ENCODE data around the gene SNX13.

The SNX13 gene

GRCh38 chr7:17870406-17870805 is 69.9 kb downstream of the SNX13 start:
- H3K4me1 ChIP-seq (ENCODE audit: control insufficient read depth, insufficient read depth, low read length) = no peaks in the 10 kb centered on the region
- H3K36me3 ChIP-seq (ENCODE audit: insufficient read depth, low read length) = peaks cover 25% of the 10 kb centered on the region
- H3K9ac ChIP-seq (ENCODE audit: low read depth, low read length) = no peak overlapping the region
- H3K4me2 ChIP-seq (ENCODE audit: low read length) = no peak overlapping the region
- no peak overlapping the region for H3K4me3 ChIP-seq (ENCODE audit: low read length)
- no peaks in the 10 kb centered on the region for H3K9me3 ChIP-seq (replicated peaks; ENCODE audit: low read length)
- no peaks in the 10 kb centered on the region for H3K27me3 ChIP-seq (ENCODE audit: control insufficient read depth, insufficient read depth, low read length)

- Histone ChIP-seq H3K4me3 (ENCODE audit: low read length) (no peak overlapping the region), H3K9me3 (replicated peaks; ENCODE audit: low read length) (no peaks in the 10 kb centered on the region), H3K27me3 (ENCODE audit: control insufficient read depth, insufficient read depth, low read length) (no peaks in the 10 kb centered on the region), H3K4me2 (ENCODE audit: low read length) (no peak overlapping the region), H3K9ac (ENCODE audit: low read depth, low read length) (no peak overlapping the region), H3K4me1 (ENCODE audit: control insufficient read depth, insufficient read depth, low read length) (no peaks in the 10 kb centered on the region), H3K36me3 (ENCODE audit: insufficient read depth, low read length) (peaks cover 24% of the 10 kb centered on the region)
These were observed 76.5 kb downstream of the SNX13 start for GRCh38 chr7:17863809-17864143.

- H3K36me3 ChIP-seq (ENCODE audit: insufficient read depth, low read length) = peaks cover 22% of the 10 kb centered on the region
- H3K4me1 ChIP-seq (ENCODE audit: control insufficient read depth, insufficient read depth, low read length) = no peaks in the 10 kb centered on the region
These were observed 77.0 kb downstream of the SNX13 start for GRCh38 chr7:17863095-17863808.

GRCh38 chr7:17856251-17856650 is 84.0 kb downstream of the SNX13 start:
- Histone ChIP-seq H3K9me3 (replicated peaks; ENCODE audit: low read length) (peaks cover 3% of the 10 kb centered on the region), H3K36me3 (ENCODE audit: insufficient read depth, low read length) (peaks cover 15% of the 10 kb centered on the region), H3K9ac (ENCODE audit: low read depth, low read length) (no peak overlapping the region), H3K4me1 (ENCODE audit: control insufficient read depth, insufficient read depth, low read length) (peaks cover 3% of the 10 kb centered on the region), H3K4me2 (ENCODE audit: low read length) (no peak overlapping the region), H3K4me3 (ENCODE audit: low read length) (no peak overlapping the region), H3K27me3 (ENCODE audit: control insufficient read depth, insufficient read depth, low read length) (no peaks in the 10 kb centered on the region)

More at GRCh38 chr7:17863095-17863808, 77.0 kb downstream of the SNX13 start:
- no peak overlapping the region for H3K4me3 ChIP-seq (ENCODE audit: low read length)
- H3K27me3 ChIP-seq (ENCODE audit: control insufficient read depth, insufficient read depth, low read length) = no peaks in the 10 kb centered on the region
- H3K9me3 ChIP-seq (replicated peaks; ENCODE audit: low read length) = no peaks in the 10 kb centered on the region
- H3K9ac ChIP-seq (ENCODE audit: low read depth, low read length) = no peak overlapping the region
- H3K4me2 ChIP-seq (ENCODE audit: low read length) = no peak overlapping the region

GRCh38 chr7:17855202-17855601 is 85.1 kb downstream of the SNX13 start:
- H3K36me3 ChIP-seq (ENCODE audit: insufficient read depth, low read length) = peaks cover 4% of the 10 kb centered on the region
- H3K9ac ChIP-seq (ENCODE audit: low read depth, low read length) = no peak overlapping the region
- peaks cover 3% of the 10 kb centered on the region for H3K4me1 ChIP-seq (ENCODE audit: control insufficient read depth, insufficient read depth, low read length)
- no peaks in the 10 kb centered on the region for H3K27me3 ChIP-seq (ENCODE audit: control insufficient read depth, insufficient read depth, low read length)
- H3K4me3 ChIP-seq (ENCODE audit: low read length) = no peak overlapping the region
- peaks cover 3% of the 10 kb centered on the region for H3K9me3 ChIP-seq (replicated peaks; ENCODE audit: low read length)
- no peak overlapping the region for H3K4me2 ChIP-seq (ENCODE audit: low read length)

GRCh38 chr7:17854261-17855047 is 85.8 kb downstream of the SNX13 start:
- peaks cover 3% of the 10 kb centered on the region for H3K9me3 ChIP-seq (replicated peaks; ENCODE audit: low read length)
- peaks cover 8% of the 10 kb centered on the region for H3K4me1 ChIP-seq (ENCODE audit: control insufficient read depth, insufficient read depth, low read length)
- H3K4me3 ChIP-seq (ENCODE audit: low read length) = no peak overlapping the region
- no peak overlapping the region for H3K4me2 ChIP-seq (ENCODE audit: low read length)
- peaks cover 7% of the 10 kb centered on the region for H3K36me3 ChIP-seq (ENCODE audit: insufficient read depth, low read length)
- H3K27me3 ChIP-seq (ENCODE audit: control insufficient read depth, insufficient read depth, low read length) = no peaks in the 10 kb centered on the region
- no peak overlapping the region for H3K9ac ChIP-seq (ENCODE audit: low read depth, low read length)

GRCh38 chr7:17852361-17852760 is 87.9 kb downstream of the SNX13 start:
- H3K27me3 ChIP-seq (ENCODE audit: control insufficient read depth, insufficient read depth, low read length) = no peaks in the 10 kb centered on the region
- no peak overlapping the region for H3K9ac ChIP-seq (ENCODE audit: low read depth, low read length)
- peaks cover 3% of the 10 kb centered on the region for H3K9me3 ChIP-seq (replicated peaks; ENCODE audit: low read length)
- no peak overlapping the region for H3K4me3 ChIP-seq (ENCODE audit: low read length)
- peaks cover 8% of the 10 kb centered on the region for H3K4me1 ChIP-seq (ENCODE audit: control insufficient read depth, insufficient read depth, low read length)
- H3K36me3 ChIP-seq (ENCODE audit: insufficient read depth, low read length) = peaks cover 13% of the 10 kb centered on the region
- H3K4me2 ChIP-seq (ENCODE audit: low read length) = no peak overlapping the region

GRCh38 chr7:17849504-17849903 is 90.8 kb downstream of the SNX13 start:
- Histone ChIP-seq H3K9me3 (replicated peaks; ENCODE audit: low read length) (no peaks in the 10 kb centered on the region), H3K27me3 (ENCODE audit: control insufficient read depth, insufficient read depth, low read length) (no peaks in the 10 kb centered on the region), H3K36me3 (ENCODE audit: insufficient read depth, low read length) (peaks cover 9% of the 10 kb centered on the region), H3K4me1 (ENCODE audit: control insufficient read depth, insufficient read depth, low read length) (peaks cover 14% of the 10 kb centered on the region), H3K4me3 (ENCODE audit: low read length) (no peak overlapping the region), H3K9ac (ENCODE audit: low read depth, low read length) (no peak overlapping the region), H3K4me2 (ENCODE audit: low read length) (no peak overlapping the region)

- no peak overlapping the region for H3K4me2 ChIP-seq (ENCODE audit: low read length)
- H3K9me3 ChIP-seq (replicated peaks; ENCODE audit: low read length) = no peaks in the 10 kb centered on the region
- peaks cover 17% of the 10 kb centered on the region for H3K4me1 ChIP-seq (ENCODE audit: control insufficient read depth, insufficient read depth, low read length)
- peaks cover 9% of the 10 kb centered on the region for H3K36me3 ChIP-seq (ENCODE audit: insufficient read depth, low read length)
- no peak overlapping the region for H3K9ac ChIP-seq (ENCODE audit: low read depth, low read length)
- no peaks in the 10 kb centered on the region for H3K27me3 ChIP-seq (ENCODE audit: control insufficient read depth, insufficient read depth, low read length)
- H3K4me3 ChIP-seq (ENCODE audit: low read length) = no peak overlapping the region
These were observed 91.8 kb downstream of the SNX13 start for GRCh38 chr7:17848516-17848915.

- H3K9me3 ChIP-seq (replicated peaks; ENCODE audit: low read length) = no peaks in the 10 kb centered on the region
- H3K4me2 ChIP-seq (ENCODE audit: low read length) = no peak overlapping the region
- no peak overlapping the region for H3K9ac ChIP-seq (ENCODE audit: low read depth, low read length)
- peaks cover 17% of the 10 kb centered on the region for H3K4me1 ChIP-seq (ENCODE audit: control insufficient read depth, insufficient read depth, low read length)
- no peak overlapping the region for H3K4me3 ChIP-seq (ENCODE audit: low read length)
- peaks cover 9% of the 10 kb centered on the region for H3K36me3 ChIP-seq (ENCODE audit: insufficient read depth, low read length)
- H3K27me3 ChIP-seq (ENCODE audit: control insufficient read depth, insufficient read depth, low read length) = no peaks in the 10 kb centered on the region
These were observed 93.4 kb downstream of the SNX13 start for GRCh38 chr7:17846935-17847334.

- H3K4me3 ChIP-seq (ENCODE audit: low read length) = no peak overlapping the region
- H3K4me1 ChIP-seq (ENCODE audit: control insufficient read depth, insufficient read depth, low read length) = peaks cover 17% of the 10 kb centered on the region
- H3K9me3 ChIP-seq (replicated peaks; ENCODE audit: low read length) = no peaks in the 10 kb centered on the region
- H3K27me3 ChIP-seq (ENCODE audit: control insufficient read depth, insufficient read depth, low read length) = no peaks in the 10 kb centered on the region
- H3K36me3 ChIP-seq (ENCODE audit: insufficient read depth, low read length) = peaks cover 9% of the 10 kb centered on the region
- no peak overlapping the region for H3K9ac ChIP-seq (ENCODE audit: low read depth, low read length)
- H3K4me2 ChIP-seq (ENCODE audit: low read length) = no peak overlapping the region
These were observed 95.1 kb downstream of the SNX13 start for GRCh38 chr7:17845197-17845547.

Measured in skeletal muscle satellite cell (primary cell).